G401 (cell line): ENCODE data around the gene MYL1. TPM values are rescaled to one million over a fixed set of nuclear protein-coding genes. Genes with fewer than 3 reads are reported as not detected.
A peak's percentile ranks its signal among the peaks of the same experiment; 100 is the strongest.

Source experiments
- DNase-seq: peaks from one replicate; pipeline ENCODE4 v3.0.0-alpha.2; 2015; ENCODE audit warnings: low spot score
- in situ Hi-C: cut with HindIII; loops from 2 replicates; pipeline ENCODE4 v1.10.0; 2016; ENCODE audit warnings: low sequenced_read_pairs, mixed read lengths
- total RNA-seq: library from RNA; depleted of rRNA; stranded (reverse); fragments of >200 nt; shearing (Covaris generic); gene quantifications from 2 replicates; pipeline ENCODE4 v1.2.3, GENCODE V29; 2014; rRNA removed

MYL1 gene
- total RNA-seq, 1 experiment from 2014 or later: not detected

- in situ Hi-C loops: no loop called here
- no peak for DNase-seq
Observed at GRCh38 chr2:210271300-210271699, 43.7 kb downstream of the MYL1 start.

DNA sequence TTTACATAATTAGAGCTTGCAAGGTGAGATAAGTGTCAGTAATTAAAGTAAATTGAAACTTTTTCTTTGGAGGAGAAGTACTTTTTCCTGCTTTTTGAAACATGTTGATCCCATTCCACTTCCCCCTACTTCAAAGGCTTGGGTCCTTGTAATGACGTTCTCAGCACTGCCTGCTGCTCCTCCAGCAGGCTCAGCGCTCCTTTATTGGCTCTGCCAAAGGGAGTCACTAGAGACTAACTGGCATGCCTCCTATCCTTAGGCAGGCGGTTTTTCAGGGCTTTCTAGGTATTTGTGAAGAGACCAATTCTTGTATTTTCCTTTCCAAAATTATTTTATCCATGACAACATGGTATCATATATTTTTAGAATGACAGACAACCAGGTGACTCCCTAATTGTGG, 45.8 kb downstream of the MYL1 start:
- DNase-seq: no peak
- in situ Hi-C loops: no loop called here

- DNase-seq: no peak
- in situ Hi-C loops: no loop called here
Observed at GRCh38 chr2:210268281-210268680, 46.7 kb downstream of the MYL1 start.

- no peak for DNase-seq
- in situ Hi-C loops: no loop called here
Observed at GRCh38 chr2:210267698-210268097, 47.3 kb downstream of the MYL1 start.

DNA sequence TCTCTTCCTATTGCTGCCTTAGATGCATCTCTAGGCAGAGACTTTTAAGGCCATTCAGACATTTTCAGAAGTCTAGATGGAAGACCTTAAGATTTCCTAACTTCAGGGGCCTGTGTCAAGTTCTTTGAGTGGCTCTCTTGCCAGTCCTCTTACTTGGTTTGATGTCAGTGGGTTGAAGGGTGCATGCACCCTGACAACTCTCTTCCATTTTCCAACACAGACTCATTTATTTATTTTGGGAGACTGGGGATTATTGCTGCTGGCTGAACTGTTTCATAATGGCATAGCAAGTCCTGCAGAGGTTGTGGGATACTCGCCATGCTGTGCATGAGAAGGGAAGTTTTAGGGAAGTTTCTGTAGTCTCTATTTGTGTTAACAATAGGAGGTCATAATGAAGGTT, 50.7 kb downstream of the MYL1 start:
- in situ Hi-C loops: no loop called here
- no peak for DNase-seq

- DNase-seq: no peak
- in situ Hi-C loops: no loop called here
Observed at GRCh38 chr2:210263841-210264240, 51.1 kb downstream of the MYL1 start.

DNA sequence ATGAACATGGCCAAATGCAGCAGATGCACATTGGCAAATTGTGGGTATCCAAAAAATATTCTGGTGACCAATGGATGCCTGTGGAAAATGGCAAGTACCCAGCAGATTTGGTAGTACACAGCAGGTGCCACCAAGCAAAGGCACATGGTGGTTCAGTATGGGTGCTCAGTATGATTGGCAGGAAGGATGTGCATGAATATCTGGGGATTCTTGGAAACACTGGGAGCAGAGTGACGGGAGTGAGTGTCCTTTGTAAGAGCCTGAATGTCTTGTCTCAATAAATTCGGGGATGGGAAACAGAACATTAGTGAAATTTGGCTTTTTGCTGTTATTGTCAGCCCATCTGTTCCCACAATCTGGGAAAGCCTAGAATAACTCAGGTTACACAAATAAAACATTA, 52.9 kb downstream of the MYL1 start:
- in situ Hi-C loops: no loop called here
- peak; percentile 90 for DNase-seq

- in situ Hi-C loops: no loop called here
- peak; percentile 29 for DNase-seq
Observed at GRCh38 chr2:210259687-210260086, 55.3 kb downstream of the MYL1 start.

- in situ Hi-C loops: no loop called here
- DNase-seq: no peak
Observed at GRCh38 chr2:210252699-210253606, 62.0 kb downstream of the MYL1 start.

DNA sequence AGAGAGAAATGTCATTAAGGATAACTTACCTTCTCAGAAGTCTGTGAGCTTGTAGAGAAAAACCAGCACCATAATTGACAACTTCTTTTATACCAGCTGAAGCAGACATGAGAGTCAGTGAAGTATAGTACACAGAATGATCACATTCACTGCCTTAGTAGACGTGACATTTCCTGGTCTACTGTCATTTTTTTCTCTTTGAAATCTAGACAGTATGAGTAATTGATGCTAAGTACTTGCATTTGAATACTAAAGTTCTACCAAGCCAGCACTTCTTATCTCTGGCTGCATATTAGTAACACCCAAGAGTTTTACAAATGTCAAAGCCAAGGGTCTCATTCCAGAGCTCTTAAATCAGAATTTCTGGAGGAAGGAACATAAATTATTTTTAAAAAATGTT, 64.4 kb downstream of the MYL1 start:
- in situ Hi-C loops: no loop called here
- DNase-seq: no peak

Other genes starting within 250 kb of the MYL1 start
- gene KANSL1L, start 143.8 kb downstream of the MYL1 start, total RNA-seq: 3.0 and 9.2 TPM in 2 replicates
- gene ACADL, start 89.7 kb downstream of the MYL1 start, total RNA-seq: not detected in 2 replicates
- 49.2 and 63.7 TPM in 2 replicates for gene LANCL1, start 161.6 kb upstream of the MYL1 start, total RNA-seq
- 12.8 and 17.1 TPM in 2 replicates for gene CPS1, start 241.4 kb upstream of the MYL1 start, total RNA-seq